GM10847 (cell line): ENCODE results near the gene ROBO1.

ENCODE experiments used
- POLR2A ChIP-seq: IDR thresholded peaks from 2 replicates; pipeline ENCODE4 v1.6.1; 2011; ENCODE audit not compliant: insufficient read length; ENCODE audit errors: extremely low read depth

Gene ROBO1

DNA sequence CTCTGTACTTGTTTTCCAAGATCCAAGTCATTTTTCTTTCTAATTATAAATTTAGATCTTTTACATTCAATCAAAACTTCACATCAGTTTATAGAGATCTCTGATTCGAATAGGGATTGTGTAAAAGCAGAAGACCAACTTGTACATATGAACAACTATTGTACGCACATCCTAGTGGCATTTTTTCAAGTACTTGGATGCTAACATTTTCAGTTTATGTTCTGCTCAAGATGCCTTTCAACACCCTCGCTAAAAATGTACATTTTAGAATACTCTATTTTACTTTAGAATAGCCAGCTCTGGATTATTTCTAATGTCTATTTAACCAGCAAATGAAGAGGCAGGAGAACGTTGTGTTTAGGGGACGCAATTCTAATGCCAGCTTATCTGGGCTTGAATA, 340.7 kb downstream of the ROBO1 start:
- no peak for TF ChIP-seq POLR2A

DNA sequence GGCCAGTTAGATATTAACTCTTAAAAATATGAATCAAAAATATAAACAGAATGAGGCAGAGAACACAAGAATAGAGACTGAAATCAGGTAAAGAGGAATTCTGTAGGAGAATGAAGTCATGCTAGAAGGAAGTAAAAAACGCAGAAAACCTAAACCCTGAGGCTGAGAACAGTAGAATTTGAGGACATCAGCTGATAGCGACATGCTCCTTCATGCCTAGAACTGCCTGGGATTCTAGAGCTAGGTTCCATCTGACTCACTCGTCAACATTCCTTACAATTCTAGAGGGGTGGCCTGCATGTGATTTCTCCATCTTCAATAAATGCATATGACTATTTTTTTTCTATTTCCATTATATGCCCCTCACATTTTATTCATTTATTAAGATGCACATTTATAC, 343.0 kb downstream of the ROBO1 start:
- TF ChIP-seq POLR2A = no peak

DNA sequence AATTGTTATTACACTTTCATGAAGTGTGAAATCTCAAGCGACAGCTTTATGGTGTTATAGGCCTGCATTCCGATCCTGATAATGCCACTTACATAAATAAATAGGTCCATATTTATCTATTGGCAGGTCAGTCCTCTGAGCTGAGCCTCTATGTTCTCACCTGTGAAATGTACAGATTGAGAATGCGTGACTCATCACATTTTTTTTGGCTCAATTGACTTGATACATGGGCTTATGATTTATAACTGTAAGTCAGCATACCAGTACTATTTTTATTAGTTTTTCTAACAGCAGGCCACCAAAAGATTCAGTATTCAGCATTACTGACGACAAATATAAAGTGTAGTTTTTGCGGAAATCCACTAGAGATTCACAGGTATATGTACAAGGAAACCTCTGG, 344.4 kb downstream of the ROBO1 start:
- no peak for TF ChIP-seq POLR2A

DNA sequence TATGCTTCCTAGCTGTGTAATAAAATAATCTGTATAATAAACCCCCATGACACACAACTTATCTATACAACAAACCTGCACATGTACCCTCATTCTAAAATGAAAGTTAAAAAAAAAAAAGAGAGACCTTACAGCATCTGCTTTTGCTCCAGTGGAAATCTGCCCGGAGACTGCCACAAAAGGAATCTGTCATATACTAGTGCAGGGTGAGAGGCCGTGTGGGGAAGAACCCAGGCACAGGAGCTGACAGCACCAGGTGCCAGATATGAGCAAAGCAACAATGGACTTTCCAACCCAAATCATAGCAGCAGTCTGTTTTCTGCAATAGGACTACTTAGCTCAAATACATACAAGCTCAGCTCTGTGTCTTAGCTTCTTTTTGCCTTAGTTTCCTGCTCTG, 346.5 kb downstream of the ROBO1 start:
- no peak for TF ChIP-seq POLR2A

DNA sequence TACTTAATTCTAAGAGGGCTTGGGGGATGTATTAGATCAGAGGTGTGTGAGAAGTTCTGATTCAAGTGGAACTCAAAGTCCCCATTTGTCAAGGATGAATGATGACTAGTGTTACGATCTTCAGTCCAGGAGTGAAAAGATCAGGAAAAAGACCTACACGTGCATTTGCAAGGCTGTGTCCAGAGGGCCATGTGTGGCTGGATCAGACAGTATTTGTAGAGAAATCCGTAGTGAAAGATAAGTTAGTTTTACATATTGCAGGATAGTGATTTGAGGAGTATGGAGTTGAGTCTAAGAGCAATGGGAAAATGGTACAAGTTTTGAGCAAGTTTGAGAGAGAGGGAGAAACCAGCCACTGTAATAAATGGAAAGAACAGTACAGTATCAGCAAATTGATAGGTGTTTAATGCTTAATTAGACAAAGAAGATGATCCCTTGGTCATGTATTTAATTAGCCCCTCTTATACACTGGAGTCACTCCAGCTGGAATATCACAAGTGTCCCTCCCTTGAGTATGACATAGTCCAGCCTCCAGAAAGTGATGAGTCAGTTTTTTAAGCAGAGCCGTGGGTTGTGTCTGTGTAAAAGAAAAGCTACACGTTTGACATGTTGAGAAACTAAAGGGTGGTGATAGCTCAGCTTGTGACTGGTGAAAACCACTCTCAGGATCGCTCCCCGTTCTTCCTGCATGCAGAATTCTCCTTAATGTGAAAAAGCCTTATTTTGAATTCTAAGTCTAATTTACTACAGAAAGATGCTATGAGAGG, 348.8 kb downstream of the ROBO1 start:
- no peak for TF ChIP-seq POLR2A

DNA sequence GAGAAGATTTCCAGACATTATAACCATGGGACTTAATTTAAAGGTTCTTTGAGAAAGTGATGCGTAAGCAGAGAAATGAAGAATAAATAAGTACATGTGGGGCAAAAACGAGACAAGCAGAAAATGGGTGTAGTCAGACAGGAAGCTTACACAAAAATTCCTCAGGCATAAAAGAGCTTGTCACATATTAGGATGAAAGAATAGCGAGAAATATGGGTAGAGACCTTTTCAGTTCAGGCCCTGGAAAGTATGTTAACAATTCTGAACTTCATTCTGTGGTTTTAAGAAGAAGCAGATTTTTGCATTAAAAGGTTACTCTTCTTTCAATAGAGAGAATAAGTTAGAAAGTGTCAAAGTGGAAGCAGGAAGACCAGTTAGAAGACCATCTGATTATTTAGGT, 352.4 kb downstream of the ROBO1 start:
- TF ChIP-seq POLR2A = no peak

DNA sequence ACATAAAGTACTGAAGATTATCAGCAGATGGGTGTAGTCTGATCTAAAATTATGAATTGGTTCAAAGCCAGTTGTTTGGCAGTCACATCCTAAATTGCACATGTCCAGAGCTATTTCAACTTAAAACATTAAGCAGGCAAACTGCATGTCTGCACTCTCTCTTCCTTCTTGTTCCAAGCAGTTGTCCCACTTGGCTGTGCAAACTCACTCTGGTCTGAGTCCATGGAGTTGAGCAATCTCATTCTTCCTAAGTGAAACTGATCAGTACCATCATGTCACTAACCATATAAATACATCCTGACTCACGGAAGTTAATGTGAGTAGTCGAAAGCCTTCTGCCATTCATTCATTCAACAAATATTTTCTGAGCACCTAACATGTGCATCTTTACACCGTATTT, 353.0 kb downstream of the ROBO1 start:
- TF ChIP-seq POLR2A = no peak

DNA sequence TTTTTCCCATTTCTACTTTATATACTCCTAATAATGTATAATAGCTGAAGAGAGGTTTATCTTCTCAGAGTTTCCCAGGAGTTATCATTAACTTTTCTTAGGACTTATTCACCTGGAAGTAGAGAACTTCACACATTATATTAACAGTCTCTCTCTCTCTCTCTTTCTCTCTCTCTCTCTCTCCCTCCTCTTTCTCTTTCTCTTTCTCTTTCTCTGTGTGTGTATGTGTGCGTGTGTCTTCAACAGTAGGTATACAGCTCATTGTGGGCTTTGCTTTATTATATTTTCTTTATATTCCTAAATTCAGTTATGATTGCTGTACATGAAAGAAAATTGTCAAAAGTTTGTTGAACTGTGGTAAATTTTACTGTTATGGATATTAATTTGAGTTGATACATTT, 353.8 kb downstream of the ROBO1 start:
- TF ChIP-seq POLR2A = no peak

DNA sequence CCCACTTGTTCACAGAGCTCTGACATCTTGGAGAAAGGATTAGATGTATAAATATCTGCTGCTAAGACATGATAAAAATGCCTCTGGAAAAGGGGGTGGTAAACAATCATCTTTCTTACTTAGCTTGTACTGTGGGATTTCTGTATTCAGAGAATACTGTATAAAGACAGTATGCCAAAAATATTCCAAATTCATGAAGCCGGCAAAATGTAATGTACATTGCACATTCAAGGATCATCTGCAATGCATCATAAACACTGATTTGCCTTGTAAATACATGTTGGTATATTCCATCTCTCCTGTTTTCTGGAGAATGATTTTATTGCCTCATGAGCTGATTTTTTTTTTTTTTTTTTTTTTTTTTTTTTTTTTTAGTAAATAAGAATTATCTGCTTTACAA, 355.3 kb downstream of the ROBO1 start:
- TF ChIP-seq POLR2A = no peak

DNA sequence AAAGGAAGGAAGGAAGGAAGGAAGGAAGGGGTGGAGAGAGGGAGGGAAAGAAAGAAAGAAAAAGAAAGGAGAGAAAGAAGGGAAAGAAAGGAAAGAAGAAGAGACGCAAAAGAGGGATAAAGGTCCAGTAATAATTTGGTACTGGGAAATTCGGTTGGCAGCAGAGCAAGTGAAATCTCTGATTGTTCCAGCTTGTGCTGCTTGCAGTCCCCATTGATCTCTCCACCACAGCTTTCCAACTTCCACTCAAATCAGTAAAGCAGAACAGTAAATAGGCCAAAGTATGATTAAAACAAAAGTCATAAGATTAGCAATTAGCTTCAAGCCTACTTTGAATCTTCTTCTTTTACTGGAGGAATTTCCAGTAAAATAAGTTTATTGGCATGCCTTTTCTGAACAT, 357.2 kb downstream of the ROBO1 start:
- no peak for TF ChIP-seq POLR2A

DNA sequence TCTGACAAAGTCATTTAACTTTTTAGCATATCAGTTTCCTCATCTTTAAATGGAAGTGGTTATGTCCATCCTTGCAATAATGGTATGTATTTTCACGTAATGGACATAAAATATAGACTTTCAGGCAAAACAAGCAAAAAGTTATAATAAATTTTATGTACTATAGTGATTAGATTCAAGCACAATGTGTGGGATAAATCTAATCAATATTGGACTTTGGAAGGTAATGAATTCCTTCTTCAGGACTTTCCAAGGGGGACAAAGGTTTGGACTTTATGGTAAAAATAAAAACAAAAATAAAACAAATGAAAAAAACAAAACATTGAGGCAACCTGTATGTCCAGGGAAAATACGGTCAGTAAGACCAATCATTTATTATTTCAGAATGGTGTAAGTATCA, 357.7 kb downstream of the ROBO1 start:
- no peak for TF ChIP-seq POLR2A

DNA sequence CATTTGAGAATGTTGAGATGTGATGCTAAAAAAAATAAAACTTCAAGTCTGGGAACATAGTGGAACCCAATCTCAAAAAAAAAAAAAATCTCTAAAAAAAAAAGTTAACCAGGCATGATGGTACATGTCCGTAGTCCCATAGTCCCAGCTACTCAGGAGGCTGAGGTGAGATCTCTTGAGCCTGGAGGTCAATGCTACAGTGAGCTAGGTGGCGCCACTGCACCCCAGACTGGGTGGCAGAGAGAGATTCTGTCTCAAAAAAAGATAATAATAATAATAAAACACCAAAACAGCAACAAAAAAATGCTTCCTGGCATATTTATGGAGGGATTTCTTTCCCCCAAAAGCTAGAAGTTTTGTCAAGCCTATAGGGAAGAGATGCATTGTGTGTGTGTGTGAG, 361.6 kb downstream of the ROBO1 start:
- no peak for TF ChIP-seq POLR2A

DNA sequence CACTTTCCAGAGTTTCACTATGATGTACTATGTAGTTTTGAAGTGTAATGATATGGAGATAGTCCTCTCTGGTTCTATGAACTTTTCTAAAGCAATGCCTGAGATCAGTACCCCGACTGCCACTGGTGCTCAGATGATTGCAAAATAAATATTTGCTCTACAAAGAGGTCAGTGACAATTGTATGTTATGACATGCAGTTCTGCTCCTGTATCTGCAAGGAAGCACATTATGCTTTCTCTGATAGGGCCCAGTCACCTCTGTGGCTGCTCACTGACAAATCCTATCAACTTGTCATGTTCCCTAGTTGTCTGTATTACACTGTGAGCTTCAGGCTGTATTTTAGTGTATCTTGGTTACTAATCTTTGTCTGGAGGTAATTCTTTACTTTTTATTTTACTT, 362.6 kb downstream of the ROBO1 start:
- TF ChIP-seq POLR2A = no peak

DNA sequence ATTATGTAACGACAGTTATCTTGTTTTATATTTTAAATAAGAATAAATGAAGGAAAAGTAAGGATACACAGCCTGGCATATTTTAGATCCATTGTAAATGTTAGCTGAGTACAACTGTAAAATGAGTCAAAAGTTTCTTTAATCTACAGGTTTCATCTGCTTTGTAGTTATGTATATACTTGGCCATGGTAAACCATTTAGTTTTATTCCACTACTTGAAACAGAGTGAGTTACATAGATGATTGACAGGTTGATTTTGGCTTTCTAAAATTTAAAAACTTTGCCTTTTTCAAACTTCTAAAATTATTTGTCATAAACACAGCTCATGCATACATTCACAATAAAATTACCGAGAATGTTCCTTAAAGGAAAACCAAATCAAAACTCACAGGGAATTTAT, 371.2 kb downstream of the ROBO1 start:
- TF ChIP-seq POLR2A = no peak

DNA sequence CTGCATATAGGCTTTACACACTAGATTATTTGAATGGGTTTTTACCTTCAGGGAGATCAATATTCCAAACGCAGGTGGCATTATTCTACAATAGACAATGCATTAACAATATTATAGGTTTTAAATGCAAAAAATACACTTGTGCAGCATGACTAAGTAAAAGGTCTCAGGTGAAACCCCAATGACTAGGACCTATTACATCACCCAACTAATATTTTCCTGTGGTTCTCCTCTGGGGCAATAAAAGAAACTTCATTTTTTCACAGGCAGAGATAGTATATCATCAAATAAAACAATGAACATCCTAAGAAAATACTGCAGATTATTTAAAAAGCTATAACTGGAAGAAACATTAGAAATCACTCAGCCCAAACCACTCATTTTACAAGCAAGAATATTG, 375.3 kb downstream of the ROBO1 start:
- no peak for TF ChIP-seq POLR2A

DNA sequence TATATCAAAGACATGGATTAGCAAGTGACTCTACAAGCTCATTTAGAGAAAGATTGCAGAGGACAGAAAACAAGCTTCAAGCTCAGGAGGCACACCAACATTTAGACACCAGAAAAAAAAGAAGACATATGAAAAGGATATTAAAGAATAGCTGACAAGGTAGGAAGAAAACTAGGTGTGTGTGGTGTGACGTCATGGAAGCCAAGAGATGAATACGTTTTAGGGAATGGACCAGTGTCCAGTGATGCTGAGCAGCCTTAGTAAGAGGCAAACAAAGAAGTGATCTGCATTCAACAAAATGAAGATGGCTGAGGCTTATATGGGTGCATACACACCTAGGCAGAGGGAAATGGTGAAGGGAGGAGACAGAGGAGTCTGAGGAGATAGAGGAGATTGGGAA, 377.4 kb downstream of the ROBO1 start:
- no peak for TF ChIP-seq POLR2A

DNA sequence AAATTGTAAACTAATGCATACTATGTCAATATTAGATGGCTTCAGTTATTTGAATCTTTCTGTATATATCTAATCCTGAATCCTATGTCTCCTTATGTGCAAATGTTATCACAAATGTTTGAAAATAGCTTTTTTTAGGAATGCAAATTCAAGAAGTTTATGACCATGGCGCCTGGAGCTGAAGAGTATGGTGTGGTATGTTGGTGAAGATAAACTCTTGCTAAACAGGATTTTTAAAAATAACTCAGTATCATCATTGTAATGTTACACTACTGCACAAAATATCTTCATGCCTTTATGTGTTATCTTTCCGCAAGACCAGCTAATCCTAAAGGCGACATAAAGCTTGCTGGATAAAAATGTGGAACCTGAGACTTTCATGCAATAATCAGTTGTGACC, 382.6 kb downstream of the ROBO1 start:
- TF ChIP-seq POLR2A = no peak

DNA sequence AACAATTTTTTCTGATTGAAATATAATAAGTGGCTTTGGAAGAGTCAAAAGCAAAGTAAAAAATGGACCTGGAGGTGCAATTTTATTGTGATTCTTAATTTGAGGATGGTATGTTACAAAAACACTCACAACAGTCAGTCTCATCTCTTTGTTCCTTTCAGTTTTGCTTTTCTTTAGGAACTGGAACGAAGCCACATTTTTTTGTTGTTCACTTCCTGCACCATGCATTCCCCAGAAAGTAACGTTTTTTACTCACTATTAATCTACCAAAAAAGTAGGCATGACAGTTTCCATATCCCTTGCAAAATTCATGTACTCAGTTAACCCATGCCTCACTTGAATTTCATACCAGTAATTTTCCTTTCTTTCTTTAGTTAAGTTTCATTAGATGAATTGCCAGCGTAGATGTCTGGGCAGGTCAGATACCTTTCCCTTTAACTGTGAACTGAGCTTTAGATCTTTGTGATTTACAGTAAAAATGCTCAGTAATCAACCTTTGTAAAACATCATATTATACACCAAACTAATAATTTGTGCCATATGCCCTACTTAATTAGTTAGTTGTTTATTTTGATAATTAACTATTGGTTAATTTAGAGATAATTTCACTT, 384.3 kb downstream of the ROBO1 start:
- no peak for TF ChIP-seq POLR2A

DNA sequence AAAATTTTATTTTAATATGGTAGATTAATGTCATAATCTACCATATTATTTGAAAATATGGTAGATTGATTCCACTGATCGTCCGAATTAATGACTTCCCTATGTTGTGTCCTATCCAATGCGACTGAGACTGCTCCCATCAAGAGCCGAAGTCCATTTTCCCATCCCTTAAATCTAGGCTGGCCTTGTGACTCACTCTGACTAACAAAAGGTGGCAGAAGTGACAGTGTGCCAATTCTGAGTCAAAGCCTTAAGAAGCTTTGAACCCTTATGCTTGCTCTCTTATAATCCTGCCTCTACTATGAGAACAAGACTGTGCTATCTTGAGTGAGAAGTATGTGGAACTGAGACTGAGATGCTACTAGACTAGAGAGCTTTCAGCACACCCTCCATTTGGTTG, 387.2 kb downstream of the ROBO1 start:
- no peak for TF ChIP-seq POLR2A
